ENCODE measurements around the gene CLIC3. TPM values are rescaled to one million over a fixed set of nuclear protein-coding genes. Genes with fewer than 3 reads are reported as not detected.

Gene CLIC3
- total RNA-seq, 1 experiment from 2014 or later, result 4.2 TPM

GRCh38 chr9:137008312-137008711, 11.9 kb upstream of the CLIC3 start:
- H3K27me3 Mint-ChIP-seq (ENCODE audit: insufficient read depth, unreplicated experiment), result no peaks in the 10 kb centered on the region
- ChIA-PET POLR2A (no interaction called here), CTCF (no interaction called here)
- H3K4me1 Mint-ChIP-seq (ENCODE audit: insufficient read depth, unreplicated experiment), result no peaks in the 10 kb centered on the region
- no peak overlapping the region for H3K27ac Mint-ChIP-seq (ENCODE audit: low read depth, unreplicated experiment)
- no TSS peak for BruUV-seq (replicated peaks)
- no peak for DNase-seq (ENCODE audit: unreplicated experiment)
- intact Hi-C loops (cut with micrococcal nuclease), result no loop called here
- no peak for TF ChIP-seq CTCF (IDR thresholded peaks at IDR 0.05; ENCODE audit: unreplicated experiment)
- H3K36me3 Mint-ChIP-seq (ENCODE audit: insufficient read depth, unreplicated experiment), result peaks cover 10% of the 10 kb centered on the region
- no peak overlapping the region for H3K4me3 Mint-ChIP-seq (ENCODE audit: unreplicated experiment)
- H3K9me3 Mint-ChIP-seq (ENCODE audit: unreplicated experiment), result no peaks in the 10 kb centered on the region

GRCh38 chr9:137007816-137008270, 11.5 kb upstream of the CLIC3 start:
- Mint-ChIP-seq H3K27me3 (ENCODE audit: insufficient read depth, unreplicated experiment) (no peaks in the 10 kb centered on the region), H3K27ac (ENCODE audit: low read depth, unreplicated experiment) (no peak overlapping the region), H3K4me3 (ENCODE audit: unreplicated experiment) (no peak overlapping the region), H3K4me1 (ENCODE audit: insufficient read depth, unreplicated experiment) (no peaks in the 10 kb centered on the region), H3K36me3 (ENCODE audit: insufficient read depth, unreplicated experiment) (peaks cover 10% of the 10 kb centered on the region), H3K9me3 (ENCODE audit: unreplicated experiment) (no peaks in the 10 kb centered on the region)
- no peak for DNase-seq (ENCODE audit: unreplicated experiment)
- intact Hi-C loops (cut with micrococcal nuclease), result no loop called here
- BruUV-seq (replicated peaks), result no TSS peak
- CTCF ChIA-PET, result no interaction called here
- no peak for TF ChIP-seq CTCF (IDR thresholded peaks at IDR 0.05; ENCODE audit: unreplicated experiment)
- POLR2A ChIA-PET, result no interaction called here

DNA sequence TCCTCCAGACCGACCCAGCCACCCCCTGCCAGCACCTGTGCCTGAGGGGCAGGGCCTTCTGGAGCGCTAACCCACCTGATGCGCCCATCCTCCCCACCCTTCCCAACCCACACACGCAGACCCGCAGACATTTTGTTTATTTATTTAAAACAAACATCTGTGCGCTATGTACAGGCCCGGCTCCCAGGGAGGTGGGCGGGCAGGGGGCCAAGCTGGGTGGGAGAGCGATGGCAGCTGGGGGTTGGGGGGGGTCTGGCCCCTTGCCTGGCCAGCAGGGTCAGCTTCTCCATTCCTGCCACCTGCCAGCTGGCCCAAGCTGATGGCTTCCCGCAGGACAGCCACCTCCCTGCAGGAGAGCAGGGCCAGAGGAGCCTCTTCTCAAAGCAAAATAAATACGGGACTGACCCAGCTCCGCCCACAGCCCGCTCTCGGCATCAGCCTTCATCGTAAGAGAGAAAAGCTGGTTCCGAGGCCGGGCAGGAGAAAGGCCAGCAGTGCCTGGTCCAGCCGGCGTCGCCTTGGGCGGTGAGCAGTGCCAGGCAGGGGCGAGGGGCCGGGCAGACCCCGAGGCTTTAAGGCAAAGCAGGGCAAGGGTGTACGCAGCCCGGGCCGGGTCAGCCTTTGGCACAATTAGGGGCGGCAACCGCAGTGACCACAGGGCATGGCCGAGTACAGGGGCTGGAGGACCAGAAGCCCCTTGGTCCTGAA, 10.9 kb upstream of the CLIC3 start:
- BruUV-seq (replicated peaks), result no TSS peak
- ChIA-PET POLR2A (no interaction called here), CTCF (no interaction called here)
- H3K4me3 Mint-ChIP-seq (ENCODE audit: unreplicated experiment), result no peak overlapping the region
- TF ChIP-seq CTCF (IDR thresholded peaks at IDR 0.05; ENCODE audit: unreplicated experiment), result no peak
- intact Hi-C loops (cut with micrococcal nuclease), result no loop called here
- no peaks in the 10 kb centered on the region for H3K27me3 Mint-ChIP-seq (ENCODE audit: insufficient read depth, unreplicated experiment)
- no peak overlapping the region for H3K27ac Mint-ChIP-seq (ENCODE audit: low read depth, unreplicated experiment)
- peaks cover 10% of the 10 kb centered on the region for H3K36me3 Mint-ChIP-seq (ENCODE audit: insufficient read depth, unreplicated experiment)
- no peaks in the 10 kb centered on the region for H3K9me3 Mint-ChIP-seq (ENCODE audit: unreplicated experiment)
- no peaks in the 10 kb centered on the region for H3K4me1 Mint-ChIP-seq (ENCODE audit: insufficient read depth, unreplicated experiment)
- no peak for DNase-seq (ENCODE audit: unreplicated experiment)

DNA sequence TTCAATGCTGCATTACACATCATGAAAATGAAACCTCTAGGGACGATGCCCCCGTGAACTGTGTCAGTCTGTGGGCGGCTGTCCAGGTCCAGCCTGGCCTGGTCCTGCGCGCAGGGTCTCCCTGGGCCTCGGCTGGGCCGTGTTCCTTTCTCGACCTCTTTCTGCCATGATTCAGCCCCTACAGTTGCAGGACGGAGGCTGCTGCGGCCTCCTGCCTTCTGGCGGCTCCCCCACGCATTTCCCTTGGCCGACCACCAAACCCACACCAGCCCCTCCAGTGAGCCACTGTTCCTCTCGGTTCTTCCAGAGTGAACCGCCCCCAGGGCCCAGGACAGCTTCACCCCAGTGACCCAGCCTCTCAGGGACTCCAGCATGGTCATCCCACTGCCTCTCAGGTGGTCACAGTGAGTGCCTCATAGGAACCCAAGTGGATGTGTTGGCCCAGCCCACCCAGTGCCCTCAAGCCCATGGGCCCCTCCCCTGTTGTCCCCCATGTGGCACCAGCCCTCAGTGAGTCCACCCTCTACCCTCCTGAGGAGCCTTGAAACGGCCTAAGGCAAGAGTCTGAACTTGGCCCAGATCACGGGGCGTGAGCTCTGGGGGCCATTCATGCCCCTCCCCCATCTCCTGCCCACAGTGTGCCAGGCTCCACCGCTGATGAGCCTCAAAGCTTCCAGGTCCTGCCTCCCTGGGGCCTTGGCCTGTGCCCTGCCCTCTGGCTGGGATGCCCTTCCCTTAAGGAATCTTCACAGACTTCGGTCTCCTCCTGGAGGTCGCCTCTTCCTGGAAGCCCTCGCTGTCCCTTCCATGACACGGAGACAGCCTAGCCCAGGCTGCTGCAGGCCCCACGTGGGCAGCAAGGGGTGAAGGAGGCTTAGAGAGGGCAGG, 10.0 kb upstream of the CLIC3 start:
- no peak for DNase-seq (ENCODE audit: unreplicated experiment)
- ChIA-PET POLR2A (no interaction called here), CTCF (interaction anchor here (0.7 to 1.2 kb wide), 2 partner anchors 29 to 206 kb away, joined by 3 to 8 read pairs; no protein-coding TSS in a partner anchor)
- Mint-ChIP-seq H3K36me3 (ENCODE audit: insufficient read depth, unreplicated experiment) (peaks cover 5% of the 10 kb centered on the region), H3K9me3 (ENCODE audit: unreplicated experiment) (no peaks in the 10 kb centered on the region), H3K27ac (ENCODE audit: low read depth, unreplicated experiment) (no peak overlapping the region), H3K4me1 (ENCODE audit: insufficient read depth, unreplicated experiment) (no peaks in the 10 kb centered on the region), H3K4me3 (ENCODE audit: unreplicated experiment) (no peak overlapping the region), H3K27me3 (ENCODE audit: insufficient read depth, unreplicated experiment) (no peaks in the 10 kb centered on the region)
- intact Hi-C loops (cut with micrococcal nuclease), result no loop called here
- TF ChIP-seq CTCF (IDR thresholded peaks at IDR 0.05; ENCODE audit: unreplicated experiment), result no peak
- BruUV-seq (replicated peaks), result no TSS peak
